Chondrocyte (in vitro differentiated cells): ENCODE data around the gene MYO1D. TPM values are rescaled to one million over a fixed set of nuclear protein-coding genes. Genes with fewer than 3 reads are reported as not detected.

Source experiments
- DNase-seq: peaks from one replicate; pipeline ENCODE4 v3.0.0; 2021; ENCODE audit warnings: mixed read lengths, low spot score
- H3K27ac Mint-ChIP-seq: one replicate; pipeline ENCODE4 v1.8.0; 2021; ENCODE audit warnings: mild to moderate bottlenecking, moderate library complexity, mixed read lengths; ENCODE audit not compliant: unreplicated experiment
- H3K27me3 Mint-ChIP-seq: 2 replicates; pipeline ENCODE4 v1.8.0; 2021; ENCODE audit warnings: low read depth, mixed read lengths
- H3K36me3 Mint-ChIP-seq: 2 replicates; pipeline ENCODE4 v1.8.0; 2021; ENCODE audit warnings: low read depth, mixed read lengths
- H3K4me1 Mint-ChIP-seq: 2 replicates; pipeline ENCODE4 v1.8.0; 2021; ENCODE audit warnings: low read depth, mild to moderate bottlenecking, mixed read lengths
- H3K4me3 Mint-ChIP-seq: one replicate; pipeline ENCODE4 v1.8.0; 2021; ENCODE audit warnings: mild to moderate bottlenecking, moderate library complexity, mixed read lengths; ENCODE audit not compliant: unreplicated experiment
- H3K9me3 Mint-ChIP-seq: 2 replicates; pipeline ENCODE4 v1.8.0; 2021; ENCODE audit warnings: low read depth, mixed read lengths
- total RNA-seq: library from RNA; stranded (reverse); gene quantifications from 3 replicates; pipeline ENCODE4 v1.2.1, GENCODE V29; 2021
- TF ChIP-seq, protein P1 (sequence below): fragments of 200-600 bp; sonication (generic); IDR thresholded peaks from 2 replicates; pipeline ENCODE4 v1.5.0; 2021; ENCODE audit warnings: antibody characterized with exemption, mild to moderate bottlenecking, moderate library complexity

MYO1D gene
- total RNA-seq, 1 donor from 2014 or later: 107 TPM

DNA sequence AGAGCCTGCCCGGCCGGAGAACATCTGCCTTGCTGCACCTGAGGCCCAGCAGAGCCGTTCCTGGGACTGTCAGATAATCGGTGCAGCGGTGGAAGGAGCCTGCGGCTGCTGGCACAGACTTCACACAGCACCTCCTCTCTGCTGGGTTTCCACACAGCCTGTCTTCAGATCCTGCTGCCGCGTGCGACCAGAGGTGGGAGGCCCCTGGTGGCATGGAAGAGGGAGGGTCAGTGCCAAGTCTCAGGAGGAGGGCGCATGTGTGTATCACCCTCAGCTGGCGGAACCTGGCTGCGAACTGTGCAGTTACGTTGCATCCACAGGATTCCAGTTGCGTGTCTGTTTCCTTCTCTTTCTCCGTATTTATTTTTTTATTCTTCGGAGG is 386.8 kb downstream of the MYO1D start:
- H3K9me3 Mint-ChIP-seq: no peaks in the 10 kb centered on the region
- H3K27ac Mint-ChIP-seq: no peak overlapping the region
- peaks cover 18% of the 10 kb centered on the region for H3K4me1 Mint-ChIP-seq
- H3K36me3 Mint-ChIP-seq: no peaks in the 10 kb centered on the region
- no peaks in the 10 kb centered on the region for H3K27me3 Mint-ChIP-seq
- no peak overlapping the region for H3K4me3 Mint-ChIP-seq
- TF ChIP-seq, protein P1, sequence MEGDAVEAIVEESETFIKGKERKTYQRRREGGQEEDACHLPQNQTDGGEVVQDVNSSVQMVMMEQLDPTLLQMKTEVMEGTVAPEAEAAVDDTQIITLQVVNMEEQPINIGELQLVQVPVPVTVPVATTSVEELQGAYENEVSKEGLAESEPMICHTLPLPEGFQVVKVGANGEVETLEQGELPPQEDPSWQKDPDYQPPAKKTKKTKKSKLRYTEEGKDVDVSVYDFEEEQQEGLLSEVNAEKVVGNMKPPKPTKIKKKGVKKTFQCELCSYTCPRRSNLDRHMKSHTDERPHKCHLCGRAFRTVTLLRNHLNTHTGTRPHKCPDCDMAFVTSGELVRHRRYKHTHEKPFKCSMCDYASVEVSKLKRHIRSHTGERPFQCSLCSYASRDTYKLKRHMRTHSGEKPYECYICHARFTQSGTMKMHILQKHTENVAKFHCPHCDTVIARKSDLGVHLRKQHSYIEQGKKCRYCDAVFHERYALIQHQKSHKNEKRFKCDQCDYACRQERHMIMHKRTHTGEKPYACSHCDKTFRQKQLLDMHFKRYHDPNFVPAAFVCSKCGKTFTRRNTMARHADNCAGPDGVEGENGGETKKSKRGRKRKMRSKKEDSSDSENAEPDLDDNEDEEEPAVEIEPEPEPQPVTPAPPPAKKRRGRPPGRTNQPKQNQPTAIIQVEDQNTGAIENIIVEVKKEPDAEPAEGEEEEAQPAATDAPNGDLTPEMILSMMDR: no peak
- DNase-seq: peak; percentile 70

DNA sequence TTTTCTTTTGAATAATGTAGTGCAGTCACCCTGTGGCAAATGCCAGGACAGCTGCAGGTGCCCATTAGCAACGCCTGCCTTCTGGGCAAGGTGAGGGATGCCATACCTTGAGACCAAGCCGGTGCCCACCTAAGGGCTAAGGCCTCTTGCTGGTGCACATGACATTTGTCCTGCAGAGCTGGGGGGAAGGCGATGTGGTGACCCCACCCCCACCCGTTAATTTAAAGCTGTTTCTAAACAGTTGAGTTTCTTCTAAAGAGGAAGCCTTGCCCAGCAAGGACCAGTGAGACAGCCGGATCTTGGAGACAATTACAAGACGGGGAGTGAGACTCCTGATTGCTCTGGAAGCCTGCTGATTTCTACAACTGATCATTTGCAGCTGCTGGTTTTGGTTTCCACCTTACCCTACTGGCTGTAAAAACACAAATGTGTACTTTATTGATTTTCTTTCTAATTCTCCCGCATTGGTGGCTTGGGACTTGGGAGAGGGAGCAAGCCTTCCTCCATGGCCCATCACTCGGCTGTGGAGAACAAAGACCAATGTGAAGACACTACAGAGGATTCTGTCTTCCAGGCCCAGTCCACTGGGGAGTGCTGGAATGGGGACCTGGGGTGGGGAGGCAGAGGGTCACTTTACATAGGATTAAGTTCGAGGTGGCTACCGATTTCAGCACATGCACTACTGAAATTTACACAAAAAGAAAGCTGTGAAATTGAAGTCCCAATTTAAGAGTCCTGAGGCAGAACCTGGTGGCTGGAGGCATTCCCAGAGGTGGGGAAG is 387.4 kb downstream of the MYO1D start:
- H3K9me3 Mint-ChIP-seq: no peaks in the 10 kb centered on the region
- H3K4me3 Mint-ChIP-seq: no peak overlapping the region
- TF ChIP-seq, protein P1: no peak
- peaks cover 18% of the 10 kb centered on the region for H3K4me1 Mint-ChIP-seq
- no peaks in the 10 kb centered on the region for H3K27me3 Mint-ChIP-seq
- H3K36me3 Mint-ChIP-seq: no peaks in the 10 kb centered on the region
- no peak overlapping the region for H3K27ac Mint-ChIP-seq
- peak; percentile 49 for DNase-seq

DNA sequence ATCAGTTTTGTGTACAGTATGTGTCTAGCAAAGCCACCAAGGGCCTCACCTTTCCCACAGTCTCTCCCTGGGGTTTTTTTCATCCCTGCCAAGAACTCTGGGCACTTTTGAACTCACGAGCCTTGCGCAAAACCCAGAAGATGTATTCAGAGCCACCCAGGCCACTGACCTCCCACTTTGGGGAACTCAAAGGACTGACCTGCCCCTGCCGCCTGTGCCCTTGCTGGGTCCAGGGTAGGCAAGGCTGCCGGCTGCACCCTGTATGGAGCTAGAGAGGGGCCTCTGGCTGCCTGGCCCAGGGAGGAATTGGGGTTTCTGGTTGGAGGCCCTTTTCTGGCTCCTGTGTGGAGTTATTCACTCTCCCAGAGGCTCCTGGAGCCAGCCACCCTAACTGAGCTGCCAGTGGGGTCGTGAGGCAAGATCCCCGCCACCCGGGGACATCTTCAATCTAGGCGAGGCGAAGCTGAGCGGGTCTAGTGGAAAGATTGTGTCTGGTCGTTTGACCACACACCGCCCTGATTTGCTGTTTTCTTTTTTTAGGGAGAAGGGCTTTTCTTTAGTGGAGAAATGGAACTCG is 388.2 kb downstream of the MYO1D start:
- Mint-ChIP-seq H3K36me3 (no peaks in the 10 kb centered on the region), H3K27me3 (no peaks in the 10 kb centered on the region), H3K27ac (no peak overlapping the region), H3K4me3 (no peak overlapping the region), H3K9me3 (no peaks in the 10 kb centered on the region), H3K4me1 (peaks cover 19% of the 10 kb centered on the region)
- peak; percentile 68 for DNase-seq
- TF ChIP-seq, protein P1: no peak

DNA sequence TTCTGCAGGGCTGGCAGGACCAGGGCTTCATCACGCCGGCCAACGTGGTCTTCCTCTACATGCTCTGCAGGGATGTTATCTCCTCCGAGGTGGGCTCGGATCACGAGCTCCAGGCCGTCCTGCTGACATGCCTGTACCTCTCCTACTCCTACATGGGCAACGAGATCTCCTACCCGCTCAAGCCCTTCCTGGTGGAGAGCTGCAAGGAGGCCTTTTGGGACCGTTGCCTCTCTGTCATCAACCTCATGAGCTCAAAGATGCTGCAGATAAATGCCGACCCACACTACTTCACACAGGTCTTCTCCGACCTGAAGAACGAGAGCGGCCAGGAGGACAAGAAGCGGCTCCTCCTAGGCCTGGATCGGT is 388.8 kb downstream of the MYO1D start:
- Mint-ChIP-seq H3K9me3 (no peaks in the 10 kb centered on the region), H3K4me1 (peaks cover 24% of the 10 kb centered on the region), H3K36me3 (no peaks in the 10 kb centered on the region), H3K4me3 (peak overlapping the region; percentile 74), H3K27me3 (no peaks in the 10 kb centered on the region), H3K27ac (no peak overlapping the region)
- TF ChIP-seq, protein P1: no peak
- no peak for DNase-seq

DNA sequence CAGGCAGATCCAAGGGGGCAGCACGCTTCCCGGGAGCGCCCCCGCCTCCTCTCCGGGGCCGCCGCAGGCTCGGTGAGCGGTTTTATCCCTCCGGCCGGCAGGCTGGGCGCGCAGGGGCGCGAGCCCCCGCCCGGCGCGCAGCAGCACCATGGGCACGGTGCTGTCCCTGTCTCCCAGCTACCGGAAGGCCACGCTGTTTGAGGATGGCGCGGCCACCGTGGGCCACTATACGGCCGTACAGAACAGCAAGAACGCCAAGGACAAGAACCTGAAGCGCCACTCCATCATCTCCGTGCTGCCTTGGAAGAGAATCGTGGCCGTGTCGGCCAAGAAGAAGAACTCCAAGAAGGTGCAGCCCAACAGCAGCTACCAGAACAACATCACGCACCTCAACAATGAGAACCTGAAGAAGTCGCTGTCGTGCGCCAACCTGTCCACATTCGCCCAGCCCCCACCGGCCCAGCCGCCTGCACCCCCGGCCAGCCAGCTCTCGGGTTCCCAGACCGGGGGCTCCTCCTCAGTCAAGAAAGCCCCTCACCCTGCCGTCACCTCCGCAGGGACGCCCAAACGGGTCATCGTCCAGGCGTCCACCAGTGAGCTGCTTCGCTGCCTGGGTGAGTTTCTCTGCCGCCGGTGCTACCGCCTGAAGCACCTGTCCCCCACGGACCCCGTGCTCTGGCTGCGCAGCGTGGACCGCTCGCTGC is 389.3 kb downstream of the MYO1D start:
- Mint-ChIP-seq H3K27ac (no peak overlapping the region), H3K4me3 (peak overlapping the region; percentile 74), H3K4me1 (peaks cover 28% of the 10 kb centered on the region), H3K27me3 (no peaks in the 10 kb centered on the region), H3K36me3 (no peaks in the 10 kb centered on the region), H3K9me3 (no peaks in the 10 kb centered on the region)
- DNase-seq: peak; percentile 92
- TF ChIP-seq, protein P1: peak; percentile 44
